HCT116 (cell line): ENCODE results near the gene F13A1.

ENCODE experiments used
- POLR2A ChIP-seq: IDR thresholded peaks from 2 replicates; pipeline ENCODE4 v1.7.0; 2011; ENCODE audit warnings: borderline replicate concordance; ENCODE audit not compliant: insufficient read depth, insufficient read length; ENCODE audit errors: extremely low read depth
- RAD21 ChIP-seq: IDR thresholded peaks from 2 replicates; pipeline ENCODE4 v1.6.1; 2012; ENCODE audit warnings: low read depth, mild to moderate bottlenecking
- SIN3A ChIP-seq: IDR thresholded peaks from 2 replicates; pipeline ENCODE4 v1.6.1; 2012; ENCODE audit warnings: low read depth
- ZNF274 ChIP-seq: fragments of 200-500 bp; sonication (Bioruptor generic); IDR thresholded peaks from 2 replicates; pipeline ENCODE4 v1.6.1; 2014; ENCODE audit warnings: mild to moderate bottlenecking, low read depth, low read length, inconsistent platforms
- TF ChIP-seq, protein P1 (sequence below), 3 experiments: fragments of 200-600 bp in 1 of 3; sonication (generic) in 1 of 3; IDR thresholded peaks in 2 of 3; conservative IDR thresholded peaks in 1 of 3; 2 replicates each; pipeline ENCODE4 v1.5.1; 2012 to 2017; ENCODE audit warnings: low read depth in 2 of 3, low read length in 2 of 3, antibody characterized with exemption in 1 of 3, borderline replicate concordance in 1 of 3, control low read depth in 1 of 3, mild to moderate bottlenecking in 1 of 3, mixed read lengths in 1 of 3, mixed run types in 1 of 3, moderate library complexity in 1 of 3; ENCODE audit not compliant: insufficient read depth in 1 of 3

- TF ChIP-seq, protein P1, sequence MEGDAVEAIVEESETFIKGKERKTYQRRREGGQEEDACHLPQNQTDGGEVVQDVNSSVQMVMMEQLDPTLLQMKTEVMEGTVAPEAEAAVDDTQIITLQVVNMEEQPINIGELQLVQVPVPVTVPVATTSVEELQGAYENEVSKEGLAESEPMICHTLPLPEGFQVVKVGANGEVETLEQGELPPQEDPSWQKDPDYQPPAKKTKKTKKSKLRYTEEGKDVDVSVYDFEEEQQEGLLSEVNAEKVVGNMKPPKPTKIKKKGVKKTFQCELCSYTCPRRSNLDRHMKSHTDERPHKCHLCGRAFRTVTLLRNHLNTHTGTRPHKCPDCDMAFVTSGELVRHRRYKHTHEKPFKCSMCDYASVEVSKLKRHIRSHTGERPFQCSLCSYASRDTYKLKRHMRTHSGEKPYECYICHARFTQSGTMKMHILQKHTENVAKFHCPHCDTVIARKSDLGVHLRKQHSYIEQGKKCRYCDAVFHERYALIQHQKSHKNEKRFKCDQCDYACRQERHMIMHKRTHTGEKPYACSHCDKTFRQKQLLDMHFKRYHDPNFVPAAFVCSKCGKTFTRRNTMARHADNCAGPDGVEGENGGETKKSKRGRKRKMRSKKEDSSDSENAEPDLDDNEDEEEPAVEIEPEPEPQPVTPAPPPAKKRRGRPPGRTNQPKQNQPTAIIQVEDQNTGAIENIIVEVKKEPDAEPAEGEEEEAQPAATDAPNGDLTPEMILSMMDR (IDR thresholded peaks at IDR 0.05 in 2 of 3, conservative IDR thresholded peaks at IDR 0.05 in 1 of 3; ENCODE audit: borderline replicate concordance in 1 of 3, insufficient read depth in 1 of 3, low read depth in 2 of 3, low read length in 2 of 3) = no peak
- TF ChIP-seq POLR2A (no peak), ZNF274 (no peak), SIN3A (no peak), RAD21 (no peak)
These were observed 117.6 kb downstream of the F13A1 start for GRCh38 chr6:6202886-6203285.
